ENCODE measurements around the gene SMC1A.
"Not testable (repeated sequence)": the region's sequence is repeated elsewhere in the genome, so short reads cannot be mapped to it uniquely, and the experiment has no call there.

SMC1A gene

GRCh38 chrX:53421772-53422085 is 725 bp downstream of the SMC1A start:
- DNase-seq: no peak

GRCh38 chrX:53421125-53421524 is 1.3 kb downstream of the SMC1A start:
- DNase-seq: no peak

GRCh38 chrX:53420351-53420750 is 2.1 kb downstream of the SMC1A start:
- DNase-seq: not testable (repeated sequence)

- DNase-seq: no peak
Measured at GRCh38 chrX:53412446-53412845, 10.0 kb downstream of the SMC1A start.

GRCh38 chrX:53403535-53403934 is 18.9 kb downstream of the SMC1A start:
- DNase-seq: no peak

- no peak for DNase-seq
Measured at GRCh38 chrX:53398216-53398615, 24.2 kb downstream of the SMC1A start.

GRCh38 chrX:53395605-53396298 is 26.7 kb downstream of the SMC1A start:
- no peak for DNase-seq

- no peak for DNase-seq
Measured at GRCh38 chrX:53383376-53384076, 38.9 kb downstream of the SMC1A start.

- DNase-seq: no peak
Measured at GRCh38 chrX:53379747-53380146, 42.7 kb downstream of the SMC1A start.

- DNase-seq: no peak
Measured at GRCh38 chrX:53379008-53379710, 43.3 kb downstream of the SMC1A start.

- DNase-seq: no peak
Measured at GRCh38 chrX:53377464-53377863, 45.0 kb downstream of the SMC1A start.

GRCh38 chrX:53376888-53377287 is 45.6 kb downstream of the SMC1A start:
- no peak for DNase-seq

GRCh38 chrX:53374923-53375322 is 47.5 kb downstream of the SMC1A start:
- no peak for DNase-seq

- no peak for DNase-seq
Measured at GRCh38 chrX:53374222-53374820, 48.1 kb downstream of the SMC1A start.

- DNase-seq: no peak
Measured at GRCh38 chrX:53373307-53373706, 49.1 kb downstream of the SMC1A start.

- not testable (repeated sequence) for DNase-seq
Measured at GRCh38 chrX:53366454-53366853, 56.0 kb downstream of the SMC1A start.

- DNase-seq: no peak
Measured at GRCh38 chrX:53362449-53362848, 60.0 kb downstream of the SMC1A start.

- DNase-seq: no peak
Measured at GRCh38 chrX:53357799-53358530, 64.5 kb downstream of the SMC1A start.

GRCh38 chrX:53356186-53356585 is 66.3 kb downstream of the SMC1A start:
- DNase-seq: no peak

- no peak for DNase-seq
Measured at GRCh38 chrX:53354669-53355068, 67.8 kb downstream of the SMC1A start.

- no peak for DNase-seq
Measured at GRCh38 chrX:53347948-53348347, 74.5 kb downstream of the SMC1A start.

GRCh38 chrX:53340852-53341645 is 81.4 kb downstream of the SMC1A start:
- DNase-seq: no peak
